ENCODE data around the gene HMGXB3. TPM values are rescaled to one million over a fixed set of nuclear protein-coding genes. Genes with fewer than 3 reads are reported as not detected.

The HMGXB3 gene
- total RNA-seq, 2 donors from 2014 or later: 22.6 to 43.5 TPM

DNA sequence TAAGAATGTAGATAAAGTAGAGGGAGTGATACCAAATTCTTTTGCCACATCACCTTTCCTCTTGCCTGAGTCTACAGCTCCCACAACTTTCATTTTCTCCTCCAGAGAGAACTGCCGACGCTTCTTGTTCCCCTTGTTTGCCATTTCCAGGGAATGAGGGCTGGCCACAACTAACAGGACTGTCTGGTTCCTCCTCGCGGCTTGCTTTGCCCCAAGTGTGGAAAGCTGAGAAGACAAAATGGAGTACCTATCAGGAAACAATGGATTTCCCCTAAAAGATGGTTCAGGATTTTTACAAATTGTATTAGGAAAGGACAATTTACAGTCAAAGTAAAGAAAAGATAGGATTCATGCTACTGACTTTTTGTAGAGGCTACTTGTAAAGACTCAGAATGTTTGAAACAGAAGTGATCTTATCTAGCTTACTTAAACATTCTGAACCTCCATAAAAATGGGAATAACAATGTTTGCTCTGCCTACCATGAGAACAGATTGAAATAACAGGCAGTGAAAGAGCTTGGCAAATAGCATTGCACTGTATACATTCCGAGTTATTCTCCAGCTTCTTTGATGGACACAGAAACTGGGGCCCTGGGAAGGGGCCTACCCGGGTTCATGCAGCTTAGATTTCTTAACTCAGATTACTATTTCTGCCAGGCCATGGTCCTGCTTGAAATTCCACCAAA, 4.2 kb upstream of the HMGXB3 start:
- no peak overlapping the region for H3K4me3 ChIP-seq
- no peak for ATAC-seq
- H3K27ac ChIP-seq: no peak overlapping the region
- no peak for DNase-seq
- H3K36me3 ChIP-seq (replicated peaks in 1 of 2; ENCODE audit: insufficient read depth in 1 of 2, low read depth in 2 of 2): peaks cover 0 to 3% of the 10 kb centered on the region in 2 donors
- no peaks in the 10 kb centered on the region for H3K9me3 ChIP-seq
- intact Hi-C loops (cut with DNase I): loop anchor here (10.0 kb wide), 2 partner anchors 52 to 362 kb away; partner anchors contain the start of gene PDE6A
- 84 to 85% methylated on average over 6 of the region's 6 CpGs for WGBS, 2 donors
- H3K4me1 ChIP-seq: peaks cover 17% of the 10 kb centered on the region
- H3K27me3 ChIP-seq: no peaks in the 10 kb centered on the region
- no peak for TF ChIP-seq POLR2A (IDR thresholded peaks at IDR 0.05)

DNA sequence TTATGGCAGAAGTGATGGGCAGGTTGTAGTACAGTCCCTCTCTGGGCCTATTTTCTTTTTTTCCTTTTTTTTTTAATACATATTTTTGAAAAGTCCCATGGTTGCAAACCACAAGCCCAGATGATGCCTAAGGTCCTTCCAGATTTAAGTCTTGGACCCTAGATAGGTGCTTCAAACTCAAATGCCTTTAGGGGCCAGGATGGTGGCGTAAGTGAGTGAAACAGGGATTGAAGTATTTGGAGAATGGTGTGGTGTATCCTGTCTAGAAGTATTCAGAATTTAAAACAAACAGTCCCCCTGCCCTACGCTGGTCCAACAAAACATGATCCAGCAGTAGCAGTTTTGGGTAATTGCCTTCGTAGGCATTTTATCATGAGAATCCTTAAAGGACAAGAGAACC, 2.3 kb upstream of the HMGXB3 start:
- intact Hi-C loops (cut with DNase I): loop anchor here (10.0 kb wide), 2 partner anchors 53 to 363 kb away; partner anchors contain the start of gene PDE6A
- no peak for ATAC-seq

DNA sequence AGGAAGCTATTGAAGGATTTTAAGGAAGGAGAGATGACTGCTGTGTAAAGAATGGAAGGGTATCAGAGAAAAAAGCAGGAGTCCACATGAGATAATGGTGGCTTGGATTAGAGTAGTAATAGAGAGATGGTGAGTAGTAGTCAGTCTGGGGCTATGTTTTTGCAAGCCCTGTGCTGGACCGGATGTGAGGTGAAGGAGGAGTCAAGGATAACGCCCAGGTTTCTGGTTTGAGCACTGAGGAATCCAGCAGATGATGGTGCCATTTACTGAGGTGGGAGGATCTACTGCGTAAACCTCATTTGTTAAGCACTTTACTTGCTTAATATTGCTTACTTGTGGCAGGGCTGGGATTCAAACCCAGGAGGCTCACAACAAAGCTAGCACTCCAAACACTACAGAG, 1.2 kb upstream of the HMGXB3 start:
- no peaks in the 10 kb centered on the region for H3K9me3 ChIP-seq
- no peak overlapping the region for H3K4me3 ChIP-seq
- no peaks in the 10 kb centered on the region for H3K27me3 ChIP-seq
- WGBS, 2 donors: 67 to 73% methylated on average over 3 of the region's 3 CpGs
- H3K27ac ChIP-seq: peak overlapping the region; percentile 72 to 93 (median 86)
- no peak for DNase-seq
- intact Hi-C loops (cut with DNase I): loop anchor here (10.0 kb wide), 2 partner anchors 55 to 365 kb away; partner anchors contain the start of gene PDE6A
- peaks cover 0 to 3% of the 10 kb centered on the region in 2 donors for H3K36me3 ChIP-seq (replicated peaks in 1 of 2; ENCODE audit: insufficient read depth in 1 of 2, low read depth in 2 of 2)
- TF ChIP-seq, protein P1, sequence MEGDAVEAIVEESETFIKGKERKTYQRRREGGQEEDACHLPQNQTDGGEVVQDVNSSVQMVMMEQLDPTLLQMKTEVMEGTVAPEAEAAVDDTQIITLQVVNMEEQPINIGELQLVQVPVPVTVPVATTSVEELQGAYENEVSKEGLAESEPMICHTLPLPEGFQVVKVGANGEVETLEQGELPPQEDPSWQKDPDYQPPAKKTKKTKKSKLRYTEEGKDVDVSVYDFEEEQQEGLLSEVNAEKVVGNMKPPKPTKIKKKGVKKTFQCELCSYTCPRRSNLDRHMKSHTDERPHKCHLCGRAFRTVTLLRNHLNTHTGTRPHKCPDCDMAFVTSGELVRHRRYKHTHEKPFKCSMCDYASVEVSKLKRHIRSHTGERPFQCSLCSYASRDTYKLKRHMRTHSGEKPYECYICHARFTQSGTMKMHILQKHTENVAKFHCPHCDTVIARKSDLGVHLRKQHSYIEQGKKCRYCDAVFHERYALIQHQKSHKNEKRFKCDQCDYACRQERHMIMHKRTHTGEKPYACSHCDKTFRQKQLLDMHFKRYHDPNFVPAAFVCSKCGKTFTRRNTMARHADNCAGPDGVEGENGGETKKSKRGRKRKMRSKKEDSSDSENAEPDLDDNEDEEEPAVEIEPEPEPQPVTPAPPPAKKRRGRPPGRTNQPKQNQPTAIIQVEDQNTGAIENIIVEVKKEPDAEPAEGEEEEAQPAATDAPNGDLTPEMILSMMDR (IDR thresholded peaks at IDR 0.05): no peak
- no peak for TF ChIP-seq POLR2A (IDR thresholded peaks at IDR 0.05)
- ATAC-seq: no peak
- peaks cover 36% of the 10 kb centered on the region for H3K4me1 ChIP-seq

More for the DNA sequence above, 2.3 kb upstream of the HMGXB3 start:
- H3K9me3 ChIP-seq: no peaks in the 10 kb centered on the region
- peaks cover 36% of the 10 kb centered on the region for H3K4me1 ChIP-seq
- no peak overlapping the region for H3K27ac ChIP-seq
- peaks cover 0 to 3% of the 10 kb centered on the region in 2 donors for H3K36me3 ChIP-seq (replicated peaks in 1 of 2; ENCODE audit: insufficient read depth in 1 of 2, low read depth in 2 of 2)
- no peaks in the 10 kb centered on the region for H3K27me3 ChIP-seq
- DNase-seq: no peak
- TF ChIP-seq POLR2A (IDR thresholded peaks at IDR 0.05): no peak
- TF ChIP-seq, protein P1 (IDR thresholded peaks at IDR 0.05): no peak
- no peak overlapping the region for H3K4me3 ChIP-seq
- 94 to 100% methylated on average over 3 of the region's 3 CpGs for WGBS, 2 donors

DNA sequence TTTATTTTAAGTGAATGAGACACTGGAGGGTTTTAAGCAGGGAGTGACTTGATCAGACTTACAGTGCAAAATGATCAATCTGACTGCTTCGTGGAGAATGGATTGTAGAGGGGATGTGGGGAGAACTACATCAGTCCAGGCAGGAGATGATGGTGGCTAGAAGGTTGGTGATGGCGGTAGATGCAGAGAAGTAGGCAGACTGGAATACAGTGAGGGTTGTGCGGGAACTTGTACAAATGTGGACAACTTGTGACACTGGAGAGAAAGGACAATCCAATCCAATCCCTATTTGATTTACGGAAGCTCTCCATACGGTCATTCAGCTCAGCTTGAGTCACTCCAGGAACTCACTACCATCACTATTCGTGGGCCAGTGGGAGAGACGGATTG, 678 bp upstream of the HMGXB3 start:
- WGBS, 2 donors: 10 to 13% methylated on average over 7 of the region's 7 CpGs
- DNase-seq (no peak), ATAC-seq (no peak)
- intact Hi-C loops (cut with DNase I): loop anchor here (10.0 kb wide), 2 partner anchors 55 to 365 kb away; partner anchors contain the start of gene PDE6A
- TF ChIP-seq POLR2A (IDR thresholded peaks at IDR 0.05): no peak
- TF ChIP-seq, protein P1 (IDR thresholded peaks at IDR 0.05): no peak
- Histone ChIP-seq H3K27me3 (no peaks in the 10 kb centered on the region), H3K9me3 (no peaks in the 10 kb centered on the region), H3K27ac (peak overlapping the region; percentile 72 to 93 (median 86)), H3K4me3 (peak overlapping the region; percentile 28 to 71), H3K4me1 (peaks cover 36% of the 10 kb centered on the region), H3K36me3 (replicated peaks in 1 of 2; ENCODE audit: insufficient read depth in 1 of 2, low read depth in 2 of 2) (peaks cover 0 to 2% of the 10 kb centered on the region in 2 donors)

DNA sequence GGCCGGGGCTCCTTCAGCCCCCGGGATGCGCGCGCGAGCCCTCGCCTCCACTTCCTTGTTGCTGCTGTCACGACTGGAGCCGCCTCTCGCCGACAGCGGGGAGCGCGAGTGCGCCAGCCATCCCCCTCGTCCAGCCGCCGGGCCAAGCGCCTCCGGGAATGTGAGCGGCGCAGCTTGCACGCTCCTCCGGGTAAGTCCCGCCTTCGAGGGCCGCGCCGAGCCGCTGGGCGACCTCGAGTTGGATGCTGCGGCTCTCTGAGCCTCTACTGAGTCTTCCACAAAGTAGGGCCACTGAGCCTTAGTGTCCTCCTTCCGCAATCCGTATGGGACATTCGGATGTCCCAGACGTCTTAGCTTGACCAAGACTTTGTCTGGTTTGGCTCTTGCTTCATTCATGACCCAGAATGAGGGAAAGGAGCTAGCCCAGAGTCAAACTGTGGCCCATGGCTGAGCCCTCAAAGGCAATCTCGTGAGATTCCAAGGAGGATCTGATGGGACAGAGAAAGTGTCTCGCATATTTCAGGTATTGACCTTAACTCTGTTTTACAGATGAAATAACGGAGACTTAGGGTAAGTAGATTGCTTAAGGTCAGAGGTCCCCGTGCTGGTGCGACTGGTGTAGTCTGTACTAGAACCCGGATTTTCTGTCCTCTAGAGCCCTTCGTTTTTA, 586 bp downstream of the HMGXB3 start:
- WGBS, 2 donors: 0 to 1% methylated on average over 7 to 44 of the region's 44 CpGs
- ATAC-seq (peak; percentile 35), DNase-seq (peak; percentile 40 to 44 (median 43))
- intact Hi-C loops (cut with DNase I): no loop called here
- no peaks in the 10 kb centered on the region for H3K27me3 ChIP-seq
- H3K27ac ChIP-seq: peak overlapping the region; percentile 72 to 93 (median 86)
- peak overlapping the region; percentile 71 to 91 for H3K4me3 ChIP-seq
- no peak for TF ChIP-seq POLR2A (IDR thresholded peaks at IDR 0.05)
- TF ChIP-seq, protein P1 (IDR thresholded peaks at IDR 0.05): no peak
- peaks cover 0 to 2% of the 10 kb centered on the region in 2 donors for H3K36me3 ChIP-seq (replicated peaks in 1 of 2; ENCODE audit: insufficient read depth in 1 of 2, low read depth in 2 of 2)
- no peaks in the 10 kb centered on the region for H3K9me3 ChIP-seq
- peaks cover 36% of the 10 kb centered on the region for H3K4me1 ChIP-seq

Data from body of pancreas (tissue), 4 donors.